HG03457 (cell line): Measurements from ENCODE around the gene PHKA2.
"Not testable (repeated sequence)": the region's sequence is repeated elsewhere in the genome, so short reads cannot be mapped to it uniquely, and the experiment has no call there.

Experiments used
- ATAC-seq: cut with Tn5 transposase; IDR thresholded peaks from one replicate; pipeline ENCODE4 v1.9.1; 2021; ENCODE audit warnings: moderate number of reproducible peaks; ENCODE audit not compliant: unreplicated experiment

PHKA2 gene, protein sequence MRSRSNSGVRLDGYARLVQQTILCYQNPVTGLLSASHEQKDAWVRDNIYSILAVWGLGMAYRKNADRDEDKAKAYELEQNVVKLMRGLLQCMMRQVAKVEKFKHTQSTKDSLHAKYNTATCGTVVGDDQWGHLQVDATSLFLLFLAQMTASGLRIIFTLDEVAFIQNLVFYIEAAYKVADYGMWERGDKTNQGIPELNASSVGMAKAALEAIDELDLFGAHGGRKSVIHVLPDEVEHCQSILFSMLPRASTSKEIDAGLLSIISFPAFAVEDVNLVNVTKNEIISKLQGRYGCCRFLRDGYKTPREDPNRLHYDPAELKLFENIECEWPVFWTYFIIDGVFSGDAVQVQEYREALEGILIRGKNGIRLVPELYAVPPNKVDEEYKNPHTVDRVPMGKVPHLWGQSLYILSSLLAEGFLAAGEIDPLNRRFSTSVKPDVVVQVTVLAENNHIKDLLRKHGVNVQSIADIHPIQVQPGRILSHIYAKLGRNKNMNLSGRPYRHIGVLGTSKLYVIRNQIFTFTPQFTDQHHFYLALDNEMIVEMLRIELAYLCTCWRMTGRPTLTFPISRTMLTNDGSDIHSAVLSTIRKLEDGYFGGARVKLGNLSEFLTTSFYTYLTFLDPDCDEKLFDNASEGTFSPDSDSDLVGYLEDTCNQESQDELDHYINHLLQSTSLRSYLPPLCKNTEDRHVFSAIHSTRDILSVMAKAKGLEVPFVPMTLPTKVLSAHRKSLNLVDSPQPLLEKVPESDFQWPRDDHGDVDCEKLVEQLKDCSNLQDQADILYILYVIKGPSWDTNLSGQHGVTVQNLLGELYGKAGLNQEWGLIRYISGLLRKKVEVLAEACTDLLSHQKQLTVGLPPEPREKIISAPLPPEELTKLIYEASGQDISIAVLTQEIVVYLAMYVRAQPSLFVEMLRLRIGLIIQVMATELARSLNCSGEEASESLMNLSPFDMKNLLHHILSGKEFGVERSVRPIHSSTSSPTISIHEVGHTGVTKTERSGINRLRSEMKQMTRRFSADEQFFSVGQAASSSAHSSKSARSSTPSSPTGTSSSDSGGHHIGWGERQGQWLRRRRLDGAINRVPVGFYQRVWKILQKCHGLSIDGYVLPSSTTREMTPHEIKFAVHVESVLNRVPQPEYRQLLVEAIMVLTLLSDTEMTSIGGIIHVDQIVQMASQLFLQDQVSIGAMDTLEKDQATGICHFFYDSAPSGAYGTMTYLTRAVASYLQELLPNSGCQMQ

DNA sequence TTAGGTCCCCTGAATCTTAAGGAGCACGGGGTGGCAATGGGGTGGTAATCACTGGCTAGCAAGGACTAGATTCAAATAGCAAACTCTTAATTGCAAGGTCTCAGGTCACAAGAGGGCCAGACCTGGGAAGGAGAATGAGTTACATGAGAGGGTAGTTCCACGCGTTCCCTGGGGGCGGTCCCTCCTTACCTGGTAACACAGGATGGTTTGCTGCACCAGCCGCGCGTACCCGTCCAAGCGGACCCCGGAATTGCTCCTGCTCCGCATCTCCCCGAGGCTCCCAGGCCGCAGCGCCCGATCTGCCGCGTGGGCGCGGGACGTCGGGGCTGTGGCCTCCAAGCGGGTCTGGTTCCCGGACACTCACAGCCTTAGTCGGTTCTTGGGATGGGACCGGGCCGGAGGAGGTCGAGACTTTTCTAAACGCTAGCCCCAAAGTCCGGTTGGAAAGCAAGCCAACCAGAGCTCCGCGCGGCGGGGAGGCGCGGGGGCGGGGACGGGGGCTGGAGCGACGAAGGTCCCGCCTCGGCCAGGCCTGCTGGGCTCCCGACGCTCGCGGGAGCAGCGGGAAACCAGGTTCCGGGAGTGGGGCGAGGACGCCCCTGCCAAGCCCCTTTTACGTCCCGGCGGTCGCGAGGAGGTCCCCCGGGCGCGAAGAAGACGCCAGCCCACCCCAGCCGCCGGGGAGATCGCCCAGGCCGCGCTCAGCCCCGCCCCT is at the start of gene PHKA2:
Gene PHKA2 (minus strand): TSS at position 449 of the 715 bp plus-strand sequence. CDS start 182 bp downstream, at position 267.
- ATAC-seq = peak; percentile 33

DNA sequence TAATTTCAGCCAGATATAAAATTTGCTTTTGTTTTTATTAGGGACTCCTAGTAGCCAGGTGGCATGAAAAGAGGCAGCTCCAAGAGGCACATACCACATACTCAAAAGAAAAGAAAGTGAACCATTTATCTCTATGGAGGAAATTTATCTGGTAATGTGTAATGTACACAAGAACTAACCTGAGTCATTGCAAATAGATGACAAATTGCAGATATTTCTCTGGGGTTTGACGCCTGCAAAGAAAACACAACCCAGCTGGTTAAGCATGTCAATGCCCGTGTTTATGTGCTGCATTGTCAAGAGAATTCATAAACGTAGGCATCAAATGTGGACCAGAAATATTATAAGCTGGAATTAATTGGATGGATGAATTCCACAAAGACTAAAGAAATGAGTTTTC is 46.9 kb upstream of the PHKA2 start:
- ATAC-seq = no peak

DNA sequence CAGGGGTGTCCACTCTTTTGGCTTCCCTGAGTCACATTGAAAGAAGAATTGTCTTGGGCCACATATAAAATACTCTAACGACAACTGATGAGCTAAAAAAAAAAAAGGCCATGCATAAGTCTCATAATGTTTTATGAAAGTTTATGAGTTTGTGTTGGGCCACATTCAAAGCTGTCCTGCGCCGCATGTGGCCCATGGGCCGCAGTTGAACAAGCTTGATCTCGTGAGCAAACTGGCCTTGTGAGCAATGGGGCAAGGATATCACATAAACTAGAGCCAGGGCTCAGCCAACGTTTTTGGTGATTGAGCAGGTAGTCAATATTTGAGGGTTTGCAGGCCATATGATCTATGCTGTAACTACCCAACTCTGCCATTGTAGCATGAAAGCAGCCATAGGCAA is 44.6 kb upstream of the PHKA2 start:
- ATAC-seq = no peak

DNA sequence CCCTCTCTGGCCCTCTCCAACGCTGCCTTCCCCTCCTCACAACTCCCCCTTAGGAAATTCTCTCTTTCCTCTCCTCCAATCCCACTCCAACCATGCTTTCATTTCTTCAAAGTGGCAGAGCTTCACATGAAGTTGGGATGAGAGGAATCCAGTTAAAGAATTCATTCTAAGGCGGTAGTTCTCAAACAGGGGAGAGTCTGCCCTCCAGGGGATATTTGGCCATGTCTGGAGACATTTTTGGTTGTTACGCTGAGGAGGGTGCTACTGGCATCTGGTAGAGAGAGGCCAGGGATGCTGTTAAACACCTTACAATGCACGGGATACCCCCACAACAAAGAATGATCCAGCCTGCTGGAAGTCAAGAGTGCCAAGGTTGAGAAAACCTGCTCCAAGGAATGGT is 40.5 kb upstream of the PHKA2 start:
- no peak for ATAC-seq

DNA sequence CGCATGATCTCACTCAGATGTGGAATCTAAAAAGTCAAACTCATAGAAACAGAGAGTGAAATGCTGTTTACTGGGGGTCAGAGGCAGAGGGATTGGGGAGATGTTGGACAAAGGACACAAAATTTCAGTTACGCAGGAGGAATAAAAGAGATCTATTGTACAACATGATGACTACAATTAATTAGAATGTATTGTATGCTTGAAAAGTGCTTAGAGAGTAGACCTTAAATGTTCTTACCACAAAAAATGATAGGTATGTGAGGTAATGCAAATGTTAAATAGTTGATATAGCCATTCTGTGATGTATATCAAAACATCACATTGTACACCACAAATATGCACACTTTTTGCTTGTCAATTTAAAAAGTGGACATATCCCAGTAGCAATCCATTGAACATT is 36.1 kb upstream of the PHKA2 start:
- ATAC-seq = no peak

- ATAC-seq = no peak
Measured at GRCh38 chrX:19017271-19017670, 33.4 kb upstream of the PHKA2 start.

DNA sequence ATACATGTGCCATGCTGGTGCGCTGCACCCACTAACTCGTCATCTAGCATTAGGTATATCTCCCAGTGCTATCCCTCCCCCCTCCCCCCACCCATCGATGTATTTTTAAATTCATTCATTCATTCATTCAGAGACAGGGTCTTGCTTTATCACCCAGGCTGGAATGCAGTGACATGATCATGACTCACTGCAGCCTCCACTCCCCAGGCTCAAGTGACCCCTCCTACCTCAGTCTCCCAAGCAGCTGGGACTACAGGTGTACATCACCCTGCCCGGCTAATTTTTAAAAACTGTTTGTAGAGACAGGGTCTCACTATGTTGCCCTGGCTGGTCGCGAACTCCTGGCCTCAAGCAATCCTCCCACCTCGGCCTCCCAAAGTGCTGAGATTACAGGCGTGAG is 32.7 kb upstream of the PHKA2 start:
- not testable (repeated sequence) for ATAC-seq

DNA sequence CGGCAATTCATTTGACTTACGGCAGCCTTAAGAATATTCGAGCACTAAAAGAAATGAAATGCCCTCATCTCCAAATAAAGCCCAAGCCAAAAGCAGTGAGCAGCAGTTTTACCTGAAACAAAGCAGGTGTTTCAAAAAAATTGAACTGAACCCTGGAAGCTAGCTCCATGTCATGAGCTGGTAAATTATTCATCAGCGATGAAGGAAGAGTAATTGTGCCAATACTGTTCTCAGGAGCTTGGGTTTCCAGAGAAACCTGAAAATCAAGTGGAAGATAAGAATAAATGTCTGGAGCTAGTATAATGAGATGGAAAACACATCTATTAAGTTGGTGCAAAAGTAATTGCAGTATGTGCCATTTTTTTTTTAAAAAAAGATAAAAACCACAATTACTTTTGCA is 24.0 kb upstream of the PHKA2 start:
- ATAC-seq = no peak

DNA sequence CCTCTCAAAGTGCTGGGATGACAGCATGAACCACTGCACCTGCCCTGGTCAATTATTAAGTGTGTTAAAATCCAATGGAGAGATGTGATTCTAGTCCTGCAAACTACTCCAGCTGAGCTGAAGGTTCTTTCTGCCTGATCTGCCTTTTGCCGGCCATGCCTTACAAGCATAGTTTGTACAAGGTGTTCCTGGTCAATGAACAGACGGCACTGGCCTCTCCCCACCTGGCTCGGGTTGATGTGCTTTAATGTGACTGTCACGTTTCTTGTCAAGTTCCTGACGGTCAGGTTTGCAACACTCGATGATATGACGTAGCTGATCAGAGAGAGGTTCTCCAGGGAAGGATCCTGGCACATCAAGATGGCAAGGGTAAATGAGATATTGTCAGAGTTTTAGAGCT is 23.1 kb upstream of the PHKA2 start:
- ATAC-seq = no peak

GRCh38 chrX:19005909-19006308 is 22.0 kb upstream of the PHKA2 start:
- ATAC-seq = no peak

GRCh38 chrX:19003756-19004155 is 19.8 kb upstream of the PHKA2 start:
- ATAC-seq = no peak

- no peak for ATAC-seq
Measured at GRCh38 chrX:18998653-18999052, 14.7 kb upstream of the PHKA2 start.

DNA sequence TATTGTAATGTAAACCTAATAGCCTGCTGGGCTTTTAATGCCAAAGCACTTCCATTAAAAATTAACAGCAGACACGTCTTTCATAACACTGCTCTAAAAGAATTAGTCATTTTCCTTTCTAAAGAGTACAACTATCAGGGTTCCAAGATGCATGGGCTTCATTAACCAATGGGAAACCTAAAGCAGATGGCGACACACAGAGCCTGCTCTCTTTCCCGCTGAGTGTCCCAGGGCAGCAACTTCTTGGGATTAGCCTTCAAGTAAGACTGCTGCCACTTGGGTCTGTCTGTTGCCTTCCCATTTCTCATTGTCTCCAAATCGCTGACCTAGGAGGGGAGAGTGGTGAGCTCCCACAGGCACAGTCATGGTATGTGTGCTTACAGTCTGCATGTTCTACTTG is 14.0 kb upstream of the PHKA2 start:
- ATAC-seq = no peak

GRCh38 chrX:18996536-18996935 is 12.6 kb upstream of the PHKA2 start:
- ATAC-seq = no peak

- no peak for ATAC-seq
Measured at GRCh38 chrX:18995221-18995620, 11.3 kb upstream of the PHKA2 start.

- no peak for ATAC-seq
Measured at GRCh38 chrX:18994713-18995112, 10.8 kb upstream of the PHKA2 start.

DNA sequence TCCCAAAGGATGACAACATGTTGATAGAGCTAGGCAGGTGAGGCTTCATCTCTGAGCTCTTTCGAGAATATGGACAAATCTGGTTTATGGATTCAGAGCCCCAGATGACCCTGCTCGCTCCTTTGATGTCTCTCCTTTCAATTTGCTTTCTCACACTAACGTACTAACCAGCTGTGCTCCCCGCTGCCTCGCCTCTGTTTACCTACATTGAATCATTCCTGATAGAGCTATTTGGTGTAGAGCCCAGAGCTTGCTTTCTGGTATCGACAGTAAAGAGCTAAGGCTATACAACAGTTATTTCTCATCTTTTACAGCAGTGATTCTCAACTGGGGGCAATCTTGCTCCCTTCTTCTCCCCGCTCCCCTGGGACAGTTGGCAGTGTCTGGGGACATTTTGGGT is 8.9 kb upstream of the PHKA2 start:
- no peak for ATAC-seq

- no peak for ATAC-seq
Measured at GRCh38 chrX:18985186-18985435, 1.2 kb upstream of the PHKA2 start.

DNA sequence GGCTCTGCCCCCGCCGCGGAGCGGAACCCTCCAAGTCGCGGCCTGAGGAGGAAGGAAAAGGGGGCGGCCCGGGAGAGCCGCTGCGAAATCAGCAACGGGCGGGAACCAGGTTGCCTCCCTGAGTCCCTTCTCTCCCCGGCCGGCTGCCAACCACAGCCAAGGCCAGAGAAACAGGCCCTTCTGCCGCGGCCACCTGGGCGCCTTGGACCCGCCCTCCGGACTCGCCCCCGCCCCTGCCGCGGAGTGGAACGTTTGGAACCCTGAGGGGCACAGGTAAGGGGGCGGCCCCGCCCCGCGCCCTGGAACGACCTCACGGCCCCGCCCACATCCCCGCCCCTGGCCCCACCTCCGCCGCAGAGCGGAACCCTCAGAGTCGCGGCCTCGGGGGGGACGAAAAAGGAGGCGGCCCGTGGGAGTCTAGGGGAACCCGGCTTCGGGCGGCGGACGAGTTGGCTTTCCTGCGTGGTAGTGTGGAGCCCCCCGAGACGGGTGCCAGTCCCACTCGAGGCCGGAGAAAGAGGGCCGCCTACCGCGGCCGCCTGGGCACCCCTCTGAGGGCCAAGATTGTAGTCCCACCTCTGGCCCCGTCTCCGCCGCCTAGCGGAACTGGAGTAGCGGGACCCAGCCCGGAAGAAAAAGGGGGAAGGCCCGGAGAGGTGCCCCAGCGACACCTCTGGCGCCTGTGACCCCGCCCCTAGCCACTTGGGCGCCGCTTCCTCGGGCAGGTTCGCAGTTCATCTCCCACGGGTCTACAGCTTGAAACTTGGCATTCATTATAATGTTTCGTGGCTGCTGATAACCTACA is 669 bp upstream of the PHKA2 start:
- ATAC-seq = peak; percentile 78

DNA sequence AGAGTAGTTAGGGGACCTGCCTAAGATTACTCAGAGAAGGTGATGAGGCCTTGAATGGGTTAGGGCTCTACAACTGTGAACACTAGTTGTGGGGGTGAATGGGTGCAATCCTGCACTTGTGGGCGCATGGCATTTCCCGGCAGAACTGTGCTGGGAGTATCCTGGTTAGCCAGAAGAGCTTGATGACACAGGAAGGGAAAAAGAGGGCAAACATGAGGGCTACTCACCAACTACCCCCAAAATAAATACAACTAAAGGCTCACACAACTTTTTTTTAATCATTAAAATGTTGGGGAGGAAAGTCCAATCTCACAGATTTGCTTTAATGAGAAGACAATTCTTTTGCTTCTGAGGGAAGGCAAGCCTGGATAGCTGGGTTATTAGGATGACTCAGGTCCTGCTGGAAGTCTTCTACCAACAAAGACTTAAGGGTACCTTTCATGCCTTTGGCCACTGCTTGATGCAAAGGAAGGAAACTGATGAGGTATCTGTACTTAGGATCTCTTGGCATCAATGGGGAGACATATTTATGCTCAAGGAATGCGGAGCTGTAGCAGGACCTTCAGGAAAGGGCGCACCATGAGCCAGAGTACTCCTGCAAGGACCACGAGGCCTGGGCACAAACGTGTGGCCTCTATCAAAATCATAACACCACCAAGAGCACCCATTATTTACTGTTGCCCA is 2.6 kb downstream of the PHKA2 start:
- no peak for ATAC-seq
